MM.1S (cell line): ENCODE measurements around the gene PLSCR2.

Experiments
- DNase-seq: peaks from one replicate; pipeline ENCODE4 v3.0.0-alpha.2; 2015
- H2AFZ ChIP-seq: fragments of 300-600 bp; sonication (generic); 2 replicates; pipeline ENCODE4 v1.6.0; 2016; ENCODE audit warnings: antibody characterized with exemption, low read length
- H3F3A ChIP-seq: fragments of 300-600 bp; sonication (generic); 2 replicates; pipeline ENCODE4 v1.6.1; 2016; ENCODE audit warnings: mild to moderate bottlenecking, antibody characterized with exemption, low read length, moderate library complexity, mixed read lengths; ENCODE audit not compliant: insufficient read depth
- H3K27ac ChIP-seq: fragments of 300-600 bp; sonication (generic); 2 replicates; pipeline ENCODE4 v1.5.1; 2016; ENCODE audit warnings: mild to moderate bottlenecking, low read length
- H3K27me3 ChIP-seq: fragments of 300-600 bp; sonication (generic); replicated peaks from 2 replicates; pipeline ENCODE4 v1.6.0; 2016; ENCODE audit warnings: low read length; ENCODE audit not compliant: insufficient read depth
- H3K36me3 ChIP-seq: fragments of 300-600 bp; sonication (generic); replicated peaks from 2 replicates; pipeline ENCODE4 v1.6.1; 2016; ENCODE audit warnings: mild to moderate bottlenecking, low read length, mixed read lengths; ENCODE audit not compliant: insufficient read depth
- H3K4me1 ChIP-seq: fragments of 300-600 bp; sonication (generic); 2 replicates; pipeline ENCODE4 v1.6.1; 2016; ENCODE audit warnings: low read length, mixed read lengths
- H3K4me2 ChIP-seq: fragments of 300-600 bp; sonication (generic); 2 replicates; pipeline ENCODE4 v1.6.0; 2016; ENCODE audit warnings: low read depth, low read length
- H3K4me3 ChIP-seq: fragments of 300-600 bp; sonication (generic); 2 replicates; pipeline ENCODE4 v1.5.1; 2016; ENCODE audit warnings: low read length, mixed read lengths
- H3K79me2 ChIP-seq: fragments of 300-600 bp; sonication (generic); 2 replicates; pipeline ENCODE4 v1.6.1; 2016; ENCODE audit warnings: mixed run types, low read length, mixed read lengths
- H3K9ac ChIP-seq: fragments of 300-600 bp; sonication (generic); 2 replicates; pipeline ENCODE4 v1.6.1; 2016; ENCODE audit warnings: low read length, mixed read lengths
- H3K9me2 ChIP-seq: fragments of 300-600 bp; sonication (generic); replicated peaks from 2 replicates; pipeline ENCODE4 v1.6.1; 2016; ENCODE audit warnings: mild to moderate bottlenecking, low read length, mixed read lengths; ENCODE audit not compliant: insufficient read depth
- H3K9me3 ChIP-seq: fragments of 300-600 bp; sonication (generic); replicated peaks from 2 replicates; pipeline ENCODE4 v1.6.1; 2016; ENCODE audit warnings: mild to moderate bottlenecking, low read length, mixed read lengths; ENCODE audit not compliant: insufficient read depth
- H4K20me1 ChIP-seq: fragments of 300-600 bp; sonication (generic); 2 replicates; pipeline ENCODE4 v1.6.1; 2016; ENCODE audit warnings: mild to moderate bottlenecking, low read length, moderate library complexity, mixed read lengths; ENCODE audit not compliant: insufficient read depth
- CTCF ChIP-seq: fragments of 300-600 bp; sonication (generic); IDR thresholded peaks from 2 replicates; pipeline ENCODE4 v1.5.1; 2016; ENCODE audit warnings: antibody characterized with exemption, low read length, mixed read lengths
- EZH2 ChIP-seq: fragments of 300-600 bp; sonication (generic); optimal IDR thresholded peaks from 2 replicates; pipeline ENCODE3; 2017; ENCODE audit warnings: low read depth, mild to moderate bottlenecking, antibody characterized with exemption, low read length, mixed read lengths
- EZH2phosphoT487 ChIP-seq: fragments of 300-600 bp; sonication (generic); IDR thresholded peaks from 2 replicates; pipeline ENCODE4 v1.6.1; 2018; ENCODE audit warnings: antibody characterized with exemption, low read length

PLSCR2 gene

GRCh38 chr3:146473726-146474125 lies 4.4 kb upstream of the PLSCR2 start:
- no peak overlapping the region for H2AFZ ChIP-seq

GRCh38 chr3:146472611-146473010 lies 3.2 kb upstream of the PLSCR2 start:
- no peak overlapping the region for H3K9ac ChIP-seq
- no peak overlapping the region for H2AFZ ChIP-seq
- H3F3A ChIP-seq: no peaks in the 10 kb centered on the region
- no peaks in the 10 kb centered on the region for H3K79me2 ChIP-seq
- H3K27me3 ChIP-seq: no peaks in the 10 kb centered on the region
- DNase-seq: no peak
- no peaks in the 10 kb centered on the region for H4K20me1 ChIP-seq
- TF ChIP-seq EZH2 (no peak), CTCF (no peak), EZH2phosphoT487 (no peak)
- no peaks in the 10 kb centered on the region for H3K4me1 ChIP-seq
- H3K9me3 ChIP-seq: no peaks in the 10 kb centered on the region
- H3K36me3 ChIP-seq: no peaks in the 10 kb centered on the region
- no peak overlapping the region for H3K4me3 ChIP-seq
- no peaks in the 10 kb centered on the region for H3K9me2 ChIP-seq
- H3K4me2 ChIP-seq: no peak overlapping the region
- H3K27ac ChIP-seq: no peak overlapping the region

More at GRCh38 chr3:146473726-146474125, 4.4 kb upstream of the PLSCR2 start:
- no peaks in the 10 kb centered on the region for H3K36me3 ChIP-seq
- no peaks in the 10 kb centered on the region for H3K79me2 ChIP-seq
- no peak for TF ChIP-seq EZH2phosphoT487
- TF ChIP-seq EZH2: no peak
- no peak for TF ChIP-seq CTCF
- no peaks in the 10 kb centered on the region for H3F3A ChIP-seq
- no peak overlapping the region for H3K9ac ChIP-seq
- H3K4me2 ChIP-seq: no peak overlapping the region
- H3K9me2 ChIP-seq: no peaks in the 10 kb centered on the region
- H3K27ac ChIP-seq: no peak overlapping the region
- H3K4me3 ChIP-seq: no peak overlapping the region
- no peaks in the 10 kb centered on the region for H3K4me1 ChIP-seq
- no peak for DNase-seq
- H4K20me1 ChIP-seq: no peaks in the 10 kb centered on the region
- no peaks in the 10 kb centered on the region for H3K9me3 ChIP-seq
- no peaks in the 10 kb centered on the region for H3K27me3 ChIP-seq

- H3K27ac ChIP-seq: no peak overlapping the region
- DNase-seq: no peak
- H3K4me1 ChIP-seq: no peaks in the 10 kb centered on the region
- no peaks in the 10 kb centered on the region for H3K79me2 ChIP-seq
- no peaks in the 10 kb centered on the region for H3F3A ChIP-seq
- no peaks in the 10 kb centered on the region for H4K20me1 ChIP-seq
- H3K9ac ChIP-seq: no peak overlapping the region
- no peaks in the 10 kb centered on the region for H3K9me2 ChIP-seq
- TF ChIP-seq EZH2phosphoT487 (no peak), EZH2 (no peak), CTCF (no peak)
- H3K36me3 ChIP-seq: no peaks in the 10 kb centered on the region
- no peaks in the 10 kb centered on the region for H3K27me3 ChIP-seq
- H3K9me3 ChIP-seq: no peaks in the 10 kb centered on the region
- no peak overlapping the region for H3K4me2 ChIP-seq
- H2AFZ ChIP-seq: no peak overlapping the region
- H3K4me3 ChIP-seq: no peak overlapping the region
These were observed 1.7 kb upstream of the PLSCR2 start for GRCh38 chr3:146471012-146471411.
